ENCODE measurements around the gene CDKN1C. TPM values are rescaled to one million over a fixed set of nuclear protein-coding genes. Genes with fewer than 3 reads are reported as not detected.

The CDKN1C gene
- total RNA-seq, 1 donor from 2014 or later, result 18.1 TPM

DNA sequence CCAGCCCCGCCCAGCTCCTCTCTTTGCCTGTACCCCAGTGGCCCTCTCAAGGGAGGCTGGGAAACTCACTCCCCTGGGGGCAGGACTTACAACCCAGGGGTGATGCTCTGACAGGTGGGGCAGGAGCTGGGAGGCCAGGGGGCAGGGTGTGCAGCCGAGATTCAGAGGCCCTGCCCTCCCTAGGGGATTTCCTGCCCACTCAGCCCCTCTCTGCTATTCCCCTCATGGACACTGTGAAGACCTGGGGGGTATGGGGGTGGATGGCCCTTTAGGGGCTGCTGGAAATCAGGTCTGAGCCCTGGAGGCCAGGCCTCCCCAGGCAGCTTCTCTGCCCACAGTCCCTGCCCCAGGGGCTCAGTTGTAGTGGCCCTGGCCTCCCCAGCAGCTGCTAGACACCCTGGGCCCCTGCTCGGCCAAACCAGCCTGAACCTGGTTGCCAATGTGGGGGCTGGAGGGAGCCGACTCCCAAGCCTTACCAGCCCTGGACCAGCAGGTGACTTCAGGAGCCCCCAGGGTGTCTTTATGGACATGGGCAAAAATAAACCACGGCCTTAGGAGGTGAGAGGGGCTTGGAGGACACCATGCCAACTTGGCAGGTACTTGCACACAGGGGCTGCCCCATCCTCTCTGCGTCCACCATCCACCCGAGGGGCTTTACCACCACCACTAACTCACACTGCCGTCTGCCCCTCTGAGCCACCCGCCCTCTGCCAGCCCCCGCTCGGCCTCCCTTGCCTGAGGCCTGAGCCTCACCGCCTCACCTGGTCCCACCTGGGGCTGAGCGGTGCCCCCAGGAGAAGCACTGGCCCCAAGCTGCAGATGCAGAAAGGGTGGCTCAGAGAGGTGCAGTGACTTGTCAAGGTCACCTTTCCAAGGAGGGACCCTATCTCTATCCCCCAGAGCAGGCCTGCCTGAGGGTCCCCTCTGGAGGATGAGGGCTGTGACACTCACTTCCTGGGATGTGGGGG, 46.5 kb upstream of the CDKN1C start:
- H3K36me3 ChIP-seq, result no peaks in the 10 kb centered on the region
- H3K9me3 ChIP-seq, result no peaks in the 10 kb centered on the region
- H3K4me3 ChIP-seq, result no peak overlapping the region
- no peaks in the 10 kb centered on the region for H3K27me3 ChIP-seq
- intact Hi-C loops (cut with DNase I), result loop anchor here (5.0 kb wide), 1 partner anchor 230 kb away; no protein-coding TSS in a partner anchor
- peaks cover 6 to 30% of the 10 kb centered on the region in 2 donors for H3K4me1 ChIP-seq
- peak overlapping the region; percentile 76 to 88 for H3K27ac ChIP-seq
- TF ChIP-seq, protein P1, sequence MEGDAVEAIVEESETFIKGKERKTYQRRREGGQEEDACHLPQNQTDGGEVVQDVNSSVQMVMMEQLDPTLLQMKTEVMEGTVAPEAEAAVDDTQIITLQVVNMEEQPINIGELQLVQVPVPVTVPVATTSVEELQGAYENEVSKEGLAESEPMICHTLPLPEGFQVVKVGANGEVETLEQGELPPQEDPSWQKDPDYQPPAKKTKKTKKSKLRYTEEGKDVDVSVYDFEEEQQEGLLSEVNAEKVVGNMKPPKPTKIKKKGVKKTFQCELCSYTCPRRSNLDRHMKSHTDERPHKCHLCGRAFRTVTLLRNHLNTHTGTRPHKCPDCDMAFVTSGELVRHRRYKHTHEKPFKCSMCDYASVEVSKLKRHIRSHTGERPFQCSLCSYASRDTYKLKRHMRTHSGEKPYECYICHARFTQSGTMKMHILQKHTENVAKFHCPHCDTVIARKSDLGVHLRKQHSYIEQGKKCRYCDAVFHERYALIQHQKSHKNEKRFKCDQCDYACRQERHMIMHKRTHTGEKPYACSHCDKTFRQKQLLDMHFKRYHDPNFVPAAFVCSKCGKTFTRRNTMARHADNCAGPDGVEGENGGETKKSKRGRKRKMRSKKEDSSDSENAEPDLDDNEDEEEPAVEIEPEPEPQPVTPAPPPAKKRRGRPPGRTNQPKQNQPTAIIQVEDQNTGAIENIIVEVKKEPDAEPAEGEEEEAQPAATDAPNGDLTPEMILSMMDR (IDR thresholded peaks at IDR 0.05), result no peak
- DNase-seq (ENCODE audit: low spot score in 2 of 2), result no peak

DNA sequence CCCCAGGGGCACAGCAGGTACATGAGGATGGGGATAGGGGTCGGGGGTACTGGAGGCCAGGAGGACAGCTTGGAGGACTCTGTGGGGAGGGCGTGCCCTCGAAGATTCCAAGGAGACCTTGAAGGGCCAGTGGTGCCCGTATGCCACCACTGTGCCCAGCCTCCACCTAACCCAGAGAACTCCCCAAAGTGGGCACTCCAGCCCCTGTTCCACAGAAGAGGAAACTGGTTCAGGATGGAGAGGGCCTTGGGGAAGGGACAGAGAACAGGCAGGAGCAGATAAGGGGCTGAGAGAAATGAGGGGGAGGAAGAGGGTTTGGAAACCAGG, 45.8 kb upstream of the CDKN1C start:
- Histone ChIP-seq H3K4me3 (no peak overlapping the region), H3K27ac (peak overlapping the region in 1 of 2 donors; percentile 76), H3K36me3 (no peaks in the 10 kb centered on the region), H3K9me3 (no peaks in the 10 kb centered on the region), H3K4me1 (peaks cover 6 to 30% of the 10 kb centered on the region in 2 donors), H3K27me3 (no peaks in the 10 kb centered on the region)
- DNase-seq (ENCODE audit: low spot score in 2 of 2), result no peak
- intact Hi-C loops (cut with DNase I), result loop anchor here (5.0 kb wide), 1 partner anchor 231 kb away; no protein-coding TSS in a partner anchor
- TF ChIP-seq, protein P1 (IDR thresholded peaks at IDR 0.05), result no peak

DNA sequence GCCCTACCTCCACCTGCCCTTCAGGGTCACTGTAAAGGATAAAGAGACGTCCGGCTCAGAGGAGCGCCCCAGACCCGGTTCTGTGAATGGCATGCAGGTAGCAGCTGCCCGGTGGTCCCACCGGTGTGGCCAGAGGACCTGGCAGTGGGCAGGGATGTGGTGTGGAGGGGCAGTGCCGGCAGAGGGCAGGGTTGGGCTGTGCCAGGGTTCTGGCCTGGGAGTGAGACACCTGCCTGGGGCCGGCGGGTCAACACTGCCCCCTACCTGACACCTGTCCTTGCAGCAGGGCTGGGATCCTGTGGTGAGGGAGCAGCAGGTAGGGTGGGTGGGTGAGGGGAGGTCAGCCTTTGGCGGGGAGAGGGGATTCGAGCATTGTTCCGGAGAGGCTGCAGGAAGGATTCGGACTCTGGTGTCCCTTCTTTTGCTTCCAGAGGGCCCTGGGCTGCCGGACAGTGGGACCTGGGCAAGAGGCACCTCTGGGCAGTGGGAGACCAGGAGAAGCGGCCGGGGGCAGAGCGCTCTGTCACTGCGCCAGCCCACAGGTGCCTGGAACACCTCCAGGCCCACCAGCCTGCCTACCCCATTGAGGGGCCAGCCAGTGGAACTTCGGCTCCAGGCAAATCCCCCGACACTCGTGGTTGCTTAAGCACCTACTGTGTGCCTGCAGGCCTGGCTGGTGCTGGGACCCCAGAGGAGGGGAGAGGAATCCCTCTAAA, 45.3 kb upstream of the CDKN1C start:
- no peaks in the 10 kb centered on the region for H3K27me3 ChIP-seq
- no peaks in the 10 kb centered on the region for H3K9me3 ChIP-seq
- no peaks in the 10 kb centered on the region for H3K36me3 ChIP-seq
- DNase-seq (ENCODE audit: low spot score in 2 of 2), result peak in 1 of 2 donors; percentile 84
- H3K4me1 ChIP-seq, result peaks cover 6 to 30% of the 10 kb centered on the region in 2 donors
- peak overlapping the region; percentile 76 to 82 for H3K27ac ChIP-seq
- H3K4me3 ChIP-seq, result peak overlapping the region; percentile 75 to 90
- intact Hi-C loops (cut with DNase I), result loop anchor here (5.0 kb wide), 1 partner anchor 231 kb away; no protein-coding TSS in a partner anchor
- TF ChIP-seq, protein P1 (IDR thresholded peaks at IDR 0.05), result peak; percentile 26 to 78 (median 56)

DNA sequence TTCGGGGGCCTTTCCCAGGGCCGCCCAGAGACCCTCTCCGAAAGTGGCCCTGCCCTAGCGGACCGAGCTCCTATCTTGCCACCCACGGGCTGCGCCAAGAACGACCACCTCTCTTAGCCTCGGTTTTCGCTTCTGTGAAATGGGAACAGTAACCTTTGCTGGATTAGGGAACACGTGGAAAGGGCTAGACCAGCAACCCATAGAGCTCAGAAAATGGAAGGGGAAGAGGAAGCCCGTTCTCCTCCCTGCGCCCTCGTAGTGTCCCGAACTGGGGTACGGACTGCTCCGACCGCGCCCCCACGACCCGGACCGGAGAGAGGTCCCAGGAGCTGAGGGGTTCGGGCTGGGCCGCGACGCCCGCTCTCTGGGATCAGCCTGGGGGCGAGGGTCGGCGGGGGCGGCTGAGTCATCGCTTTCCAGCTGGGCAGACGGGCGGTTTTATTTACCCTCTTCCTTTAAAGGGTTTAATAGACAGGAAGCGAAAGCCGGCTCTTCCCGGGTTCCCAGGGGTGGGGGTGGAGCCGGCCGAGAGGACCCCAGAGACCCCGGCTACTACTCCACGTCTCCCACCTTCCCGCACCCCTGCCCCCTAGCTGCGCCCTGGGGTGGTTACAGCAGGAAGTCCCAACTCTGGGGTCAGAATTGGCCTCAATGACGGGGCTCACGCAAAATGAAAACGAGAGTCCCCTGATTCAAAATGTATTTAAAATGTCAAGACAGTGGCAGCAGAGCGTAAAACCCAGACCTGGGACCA, 44.6 kb upstream of the CDKN1C start:
- DNase-seq (ENCODE audit: low spot score in 2 of 2), result no peak
- Histone ChIP-seq H3K27me3 (no peaks in the 10 kb centered on the region), H3K27ac (peak overlapping the region; percentile 76 to 82)

More for the DNA sequence above, 44.6 kb upstream of the CDKN1C start:
- intact Hi-C loops (cut with DNase I), result loop anchor here (2.0 to 5.0 kb wide), 3 partner anchors 15 to 232 kb away; a partner anchor contains a TSS
- Histone ChIP-seq H3K9me3 (no peaks in the 10 kb centered on the region), H3K4me1 (peaks cover 6 to 30% of the 10 kb centered on the region in 2 donors), H3K4me3 (peak overlapping the region; percentile 75 to 90), H3K36me3 (no peaks in the 10 kb centered on the region)
- TF ChIP-seq, protein P1 (IDR thresholded peaks at IDR 0.05), result peak in 1 of 3 experiments; percentile 32
